Heart left ventricle (tissue), 13 donors: ENCODE measurements around the gene ARHGAP26.

Experiments used
- POLR2A ChIP-seq, 2 donors: fragments of 450-650 bp; IDR thresholded peaks; one replicate each; pipeline ENCODE4 v1.6.1; 2017; ENCODE audit warnings: antibody characterized with exemption in 2 of 2, mild to moderate bottlenecking in 2 of 2, moderate library complexity in 2 of 2
- TF ChIP-seq, protein P1 (sequence below), 12 donors: fragments of 200-600 bp; sonication (generic) in 4 of 12; IDR thresholded peaks; one replicate each; pipeline versions ENCODE4 v1.5.0 to v1.8.0; 2018 to 2022; ENCODE audit warnings: antibody characterized with exemption in 12 of 12, mild to moderate bottlenecking in 5 of 12
- donor health status: ischemic (EF 13 %, LVEDD 7.1; RV severe dilation, severe dysfunction).
- donor health status: DM: no; HTN: yes; CAD: no.
- donor health status: DM: no; HTN: no; CAD: no.
- donor health status: ischemic (EF 25% LVEDD 6.9; RV normal size, moderate dysfunction).
- donor health status: ischemic (EF 25% LVEDD 5.7; RV mildly dilated, moderate dysfunction).
- donor health status: ischemic (EF 35%, LVEDD 5.7; RV mildly dilated, moderate dysfunction).
- donor health status: nonischemic (EF 11% LVEDD 7.7; RV severe dilation, severe dysfunction).
- donor health status: DM: yes; HTN: yes; CAD: no.
- donor health status: PGD.
- donor health status: ischemic (EF 29% LVEDD 5.4; RV normal size, mild dysfunction).
- donor health status: nonischemic (EF 23%, LVEDD 6.1; RV moderate dilation, normal function).

DNA sequence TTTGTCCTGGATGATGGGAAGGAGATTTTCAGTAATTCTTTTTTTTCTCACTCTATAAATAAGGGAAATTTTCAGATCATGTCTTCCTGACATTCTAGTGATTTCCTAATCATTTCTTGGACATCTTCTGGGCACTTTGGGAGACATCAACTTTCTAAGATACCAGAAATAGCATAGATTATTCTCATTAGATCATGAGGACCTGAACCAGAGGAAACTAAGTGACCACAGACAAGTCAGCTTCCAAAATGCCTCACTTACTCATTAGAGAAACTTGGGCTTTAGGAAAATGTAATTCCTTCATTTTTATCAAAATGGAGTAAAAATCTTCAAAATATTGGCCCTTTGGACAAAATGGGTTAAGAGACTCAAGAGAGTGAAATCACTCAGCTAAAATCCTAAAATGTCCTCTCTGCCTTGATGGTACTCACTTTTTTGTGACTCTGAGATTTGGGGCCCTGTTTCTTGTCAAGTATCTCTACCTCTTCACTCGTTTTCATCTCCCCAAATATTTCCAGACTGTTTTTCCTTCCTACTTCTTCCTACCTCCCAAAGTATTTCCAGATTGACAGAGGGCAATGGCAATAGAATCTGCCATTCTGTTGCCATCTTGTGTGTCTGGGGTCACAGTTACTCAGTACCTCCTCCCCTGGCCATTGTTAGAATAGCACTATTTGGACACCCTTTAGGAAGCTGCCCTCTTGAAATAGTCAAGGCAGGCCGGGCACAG lies 438.8 kb downstream of the ARHGAP26 start:
- TF ChIP-seq, protein P1, sequence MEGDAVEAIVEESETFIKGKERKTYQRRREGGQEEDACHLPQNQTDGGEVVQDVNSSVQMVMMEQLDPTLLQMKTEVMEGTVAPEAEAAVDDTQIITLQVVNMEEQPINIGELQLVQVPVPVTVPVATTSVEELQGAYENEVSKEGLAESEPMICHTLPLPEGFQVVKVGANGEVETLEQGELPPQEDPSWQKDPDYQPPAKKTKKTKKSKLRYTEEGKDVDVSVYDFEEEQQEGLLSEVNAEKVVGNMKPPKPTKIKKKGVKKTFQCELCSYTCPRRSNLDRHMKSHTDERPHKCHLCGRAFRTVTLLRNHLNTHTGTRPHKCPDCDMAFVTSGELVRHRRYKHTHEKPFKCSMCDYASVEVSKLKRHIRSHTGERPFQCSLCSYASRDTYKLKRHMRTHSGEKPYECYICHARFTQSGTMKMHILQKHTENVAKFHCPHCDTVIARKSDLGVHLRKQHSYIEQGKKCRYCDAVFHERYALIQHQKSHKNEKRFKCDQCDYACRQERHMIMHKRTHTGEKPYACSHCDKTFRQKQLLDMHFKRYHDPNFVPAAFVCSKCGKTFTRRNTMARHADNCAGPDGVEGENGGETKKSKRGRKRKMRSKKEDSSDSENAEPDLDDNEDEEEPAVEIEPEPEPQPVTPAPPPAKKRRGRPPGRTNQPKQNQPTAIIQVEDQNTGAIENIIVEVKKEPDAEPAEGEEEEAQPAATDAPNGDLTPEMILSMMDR (IDR thresholded peaks at IDR 0.05): no peak
- TF ChIP-seq POLR2A (IDR thresholded peaks at IDR 0.05): no peak
